Body of pancreas (tissue), 4 donors: ENCODE data around the gene LGALS1. TPM values are rescaled to one million over a fixed set of nuclear protein-coding genes. Genes with fewer than 3 reads are reported as not detected.

Experiments
- ATAC-seq: fragments of 150-250 bp; one replicate; pipeline ENCODE4 v1.9.1; 2016
- DNase-seq, 4 donors: peaks; one replicate each; pipeline ENCODE4 v3.0.0-alpha.2; 2019
- H3K27ac ChIP-seq, 4 donors: fragments of 200-600 bp; sonication (generic); 1 replicate in 3 of 4; 2 replicates in 1 of 4; pipeline versions ENCODE4 v1.5.1 to v1.6.1; 2016 to 2019; ENCODE audit warnings: mild to moderate bottlenecking in 1 of 4, mixed read lengths in 1 of 4, moderate library complexity in 1 of 4
- H3K27me3 ChIP-seq, 2 donors: fragments of 200-600 bp; sonication (generic); one replicate each; pipeline ENCODE4 v1.6.0; 2016; ENCODE audit warnings: mild to moderate bottlenecking in 1 of 2
- H3K36me3 ChIP-seq, 2 donors: fragments of 200-600 bp; sonication (generic); replicated peaks in 1 of 2; 2 replicates each; pipeline ENCODE4 v1.5.1; 2016; ENCODE audit warnings: low read depth in 2 of 2; ENCODE audit not compliant: insufficient read depth in 1 of 2
- H3K4me1 ChIP-seq: fragments of 200-600 bp; sonication (generic); one replicate; pipeline ENCODE4 v1.6.0; 2016
- H3K4me3 ChIP-seq, 2 donors: fragments of 200-600 bp; sonication (generic); 1 replicate in 1 of 2; 2 replicates in 1 of 2; pipeline ENCODE4 v1.5.1; 2016 to 2019
- H3K9me3 ChIP-seq, 3 donors: fragments of 200-600 bp; sonication (generic); 1 replicate in 2 of 3; 2 replicates in 1 of 3; pipeline ENCODE4 v1.5.1; 2016
- CTCF ChIP-seq, 7 experiments: fragments of 450-650 bp in 4 of 7; fragments of 200-600 bp in 3 of 7; sonication (generic) in 3 of 7; IDR thresholded peaks; one replicate each; pipeline ENCODE4 v1.5.1; 2016 to 2019; ENCODE audit warnings: antibody characterized with exemption in 7 of 7
- POLR2A ChIP-seq, 3 donors: fragments of 450-650 bp; IDR thresholded peaks; one replicate each; pipeline ENCODE4 v1.6.1; 2016; ENCODE audit warnings: antibody characterized with exemption in 3 of 3, mild to moderate bottlenecking in 2 of 3
- WGBS, 2 donors: methylation state at CpG; one replicate each; pipeline ENCODE4 v1.1.5; 2017; 5-methylcytosine and 5-hydroxymethylcytosine counted together
- intact Hi-C: fragments of 100-400 bp; cut with DNase I; formaldehyde crosslinking; loops from one replicate; pipeline ENCODE4 v1.15.1; 2023
- total RNA-seq, 2 donors: library from RNA; depleted of rRNA; stranded (reverse); fragments of >200 nt; gene quantifications; one replicate each; pipeline ENCODE4 v1.1.0, GENCODE V29; 2016

Gene LGALS1
- total RNA-seq, 2 donors from 2014 or later, result 90.3 to 325 TPM

GRCh38 chr22:37679670-37680069 lies 4.2 kb downstream of the LGALS1 start:
- ATAC-seq, result no peak
- DNase-seq, result no peak
- Histone ChIP-seq H3K9me3 (no peaks in the 10 kb centered on the region), H3K27me3 (no peaks in the 10 kb centered on the region), H3K4me1 (peaks cover 37% of the 10 kb centered on the region), H3K4me3 (no peak overlapping the region), H3K27ac (no peak overlapping the region), H3K36me3 (no peaks in the 10 kb centered on the region)
- TF ChIP-seq POLR2A (IDR thresholded peaks at IDR 0.05) (no peak), CTCF (IDR thresholded peaks at IDR 0.05) (no peak)
- WGBS, 2 donors, result 83 to 95% methylated on average over 4 to 8 of the region's 8 CpGs
- intact Hi-C loops, result loop anchor here (5.0 kb wide), 1 partner anchor 32 kb away; no protein-coding TSS in a partner anchor

- H3K4me3 ChIP-seq, result no peak overlapping the region
- no peak overlapping the region for H3K27ac ChIP-seq
- H3K4me1 ChIP-seq, result peaks cover 31% of the 10 kb centered on the region
- intact Hi-C loops, result loop anchor here (5.0 kb wide), 1 partner anchor 33 kb away; no protein-coding TSS in a partner anchor
- no peaks in the 10 kb centered on the region for H3K27me3 ChIP-seq
- TF ChIP-seq CTCF (IDR thresholded peaks at IDR 0.05) (no peak), POLR2A (IDR thresholded peaks at IDR 0.05) (no peak)
- no peaks in the 10 kb centered on the region for H3K36me3 ChIP-seq
- no peaks in the 10 kb centered on the region for H3K9me3 ChIP-seq
- ATAC-seq, result no peak
- no peak for DNase-seq
- 62 to 77% methylated on average over 5 to 7 of the region's 7 CpGs for WGBS, 2 donors
Measured at GRCh38 chr22:37680191-37680851, 4.9 kb downstream of the LGALS1 start.

GRCh38 chr22:37681001-37681424 lies 5.6 kb downstream of the LGALS1 start:
- ATAC-seq (no peak), DNase-seq (no peak)
- Histone ChIP-seq H3K4me1 (peaks cover 28% of the 10 kb centered on the region), H3K27ac (no peak overlapping the region), H3K36me3 (no peaks in the 10 kb centered on the region), H3K9me3 (no peaks in the 10 kb centered on the region), H3K4me3 (no peak overlapping the region), H3K27me3 (no peaks in the 10 kb centered on the region)
- 21 to 81% methylated on average over 2 of the region's 2 CpGs for WGBS, 2 donors
- intact Hi-C loops, result loop anchor here (5.0 kb wide), 1 partner anchor 34 kb away; no protein-coding TSS in a partner anchor
- TF ChIP-seq CTCF (IDR thresholded peaks at IDR 0.05) (no peak), POLR2A (IDR thresholded peaks at IDR 0.05) (no peak)

- TF ChIP-seq POLR2A (IDR thresholded peaks at IDR 0.05), result no peak
- TF ChIP-seq CTCF (IDR thresholded peaks at IDR 0.05), result peak; percentile 78 to 95 (median 92)
- Histone ChIP-seq H3K27ac (no peak overlapping the region), H3K4me3 (no peak overlapping the region), H3K9me3 (no peaks in the 10 kb centered on the region), H3K27me3 (no peaks in the 10 kb centered on the region), H3K4me1 (peaks cover 23% of the 10 kb centered on the region), H3K36me3 (no peaks in the 10 kb centered on the region)
- 2 to 12% methylated on average over 5 to 6 of the region's 6 CpGs for WGBS, 2 donors
- peak; percentile 84 to 87 (median 86) for DNase-seq
- ATAC-seq, result peak; percentile 73
- intact Hi-C loops, result loop anchor here (5.0 kb wide), 1 partner anchor 34 kb away; no protein-coding TSS in a partner anchor
Measured at GRCh38 chr22:37681556-37682049, 6.2 kb downstream of the LGALS1 start.
